Activated effector memory CD4-positive, alpha-beta T cell treated with Interleukin-2 at 50 U/mL for 16 hours (primary cell): Measurements from ENCODE around the gene PRR20G.
"Not testable (repeated sequence)": the region's sequence is repeated elsewhere in the genome, so short reads cannot be mapped to it uniquely, and the experiment has no call there.

Experiments
- DNase-seq: peaks from one replicate; pipeline ENCODE4 v3.0.0-alpha.2; 2020

Gene PRR20G

GRCh38 chr3:127296959-127297358 is 9.1 kb upstream of the PRR20G start:
- no peak for DNase-seq

- DNase-seq = no peak
Observed at GRCh38 chr3:127296166-127296565, 8.3 kb upstream of the PRR20G start.

GRCh38 chr3:127293650-127294049 is 5.8 kb upstream of the PRR20G start:
- not testable (repeated sequence) for DNase-seq

- no peak for DNase-seq
Observed at GRCh38 chr3:127291611-127292010, 3.8 kb upstream of the PRR20G start.

- no peak for DNase-seq
Observed at GRCh38 chr3:127291114-127291513, 3.3 kb upstream of the PRR20G start.

- DNase-seq = no peak
Observed at GRCh38 chr3:127289706-127290575, 2.1 kb upstream of the PRR20G start.

GRCh38 chr3:127288921-127289705 is 1.3 kb upstream of the PRR20G start:
- no peak for DNase-seq

GRCh38 chr3:127288343-127288742 is 497 bp upstream of the PRR20G start:
- DNase-seq = no peak

- DNase-seq = no peak
Observed at GRCh38 chr3:127286571-127287140, 1.2 kb downstream of the PRR20G start.

- DNase-seq = no peak
Observed at GRCh38 chr3:127284258-127284657, 3.6 kb downstream of the PRR20G start.

- DNase-seq = no peak
Observed at GRCh38 chr3:127277561-127277960, 10.3 kb downstream of the PRR20G start.

- DNase-seq = no peak
Observed at GRCh38 chr3:127276995-127277394, 10.9 kb downstream of the PRR20G start.

- DNase-seq = no peak
Observed at GRCh38 chr3:127276396-127276795, 11.4 kb downstream of the PRR20G start.

- DNase-seq = no peak
Observed at GRCh38 chr3:127275287-127275781, 12.5 kb downstream of the PRR20G start.

GRCh38 chr3:127274200-127274760 is 13.6 kb downstream of the PRR20G start:
- DNase-seq = no peak

GRCh38 chr3:127273206-127273605 is 14.6 kb downstream of the PRR20G start:
- DNase-seq = no peak

GRCh38 chr3:127266186-127266585 is 21.7 kb downstream of the PRR20G start:
- no peak for DNase-seq

- DNase-seq = no peak
Observed at GRCh38 chr3:127265581-127265981, 22.3 kb downstream of the PRR20G start.

GRCh38 chr3:127264794-127265514 is 22.9 kb downstream of the PRR20G start:
- no peak for DNase-seq

GRCh38 chr3:127264292-127264691 is 23.6 kb downstream of the PRR20G start:
- no peak for DNase-seq

- no peak for DNase-seq
Observed at GRCh38 chr3:127263586-127264231, 24.1 kb downstream of the PRR20G start.

- no peak for DNase-seq
Observed at GRCh38 chr3:127263037-127263436, 24.8 kb downstream of the PRR20G start.
